Suprapubic skin (tissue), 4 donors: ENCODE results near the gene AGER. TPM values are rescaled to one million over a fixed set of nuclear protein-coding genes. Genes with fewer than 3 reads are reported as not detected.

Source experiments
- DNase-seq, 2 donors: peaks; one replicate each; pipeline ENCODE4 v3.0.0-alpha.2; 2019; ENCODE audit warnings: low spot score in 2 of 2
- H3K27ac ChIP-seq: fragments of 200-600 bp; sonication (generic); one replicate; pipeline ENCODE4 v1.5.1; 2019
- H3K27me3 ChIP-seq: fragments of 200-600 bp; sonication (generic); one replicate; pipeline ENCODE4 v1.5.1; 2019
- H3K36me3 ChIP-seq: fragments of 200-600 bp; sonication (generic); one replicate; pipeline ENCODE4 v1.5.1; 2019
- H3K4me1 ChIP-seq: fragments of 200-600 bp; sonication (generic); one replicate; pipeline ENCODE4 v1.5.1; 2019
- H3K4me3 ChIP-seq: fragments of 200-600 bp; sonication (generic); one replicate; pipeline ENCODE4 v1.5.1; 2019; ENCODE audit warnings: mild to moderate bottlenecking
- H3K9me3 ChIP-seq: fragments of 200-600 bp; sonication (generic); one replicate; pipeline ENCODE4 v1.5.1; 2019
- CTCF ChIP-seq, 2 donors: fragments of 200-600 bp in 1 of 2; fragments of 450-650 bp in 1 of 2; sonication (generic) in 1 of 2; IDR thresholded peaks; one replicate each; pipeline ENCODE4 v1.5.1; 2016 to 2019; ENCODE audit warnings: antibody characterized with exemption in 2 of 2, mild to moderate bottlenecking in 1 of 2, moderate library complexity in 1 of 2
- EP300 ChIP-seq: sonication (generic); formaldehyde crosslinking; IDR thresholded peaks from one replicate; pipeline ENCODE4 v1.6.1; 2017; ENCODE audit warnings: antibody characterized with exemption
- POLR2A ChIP-seq, 2 donors: fragments of 450-650 bp; IDR thresholded peaks; one replicate each; pipeline ENCODE4 v1.6.1; 2017; ENCODE audit warnings: antibody characterized with exemption in 2 of 2, mild to moderate bottlenecking in 2 of 2, moderate library complexity in 2 of 2
- POLR2AphosphoS5 ChIP-seq, 3 donors: sonication (generic); formaldehyde crosslinking; IDR thresholded peaks; one replicate each; pipeline ENCODE4 v1.6.1; 2017; ENCODE audit warnings: antibody characterized with exemption in 3 of 3
- WGBS: methylation state at CpG from one replicate; pipeline ENCODE4 v1.1.5; 2018; 5-methylcytosine and 5-hydroxymethylcytosine counted together
- total RNA-seq, 4 donors: library from RNA; depleted of rRNA; stranded (reverse); fragments of >200 nt; gene quantifications; one replicate each; pipeline ENCODE4 v1.1.0, GENCODE V29; 2016

AGER gene
- total RNA-seq, 4 donors from 2014 or later: 1.5 to 9.9 (median 4.8) TPM; not detected in 1

- Histone ChIP-seq H3K27ac (peak overlapping the region; percentile 4), H3K27me3 (no peaks in the 10 kb centered on the region), H3K36me3 (no peaks in the 10 kb centered on the region), H3K4me3 (peak overlapping the region; percentile 21), H3K4me1 (peaks cover 22% of the 10 kb centered on the region), H3K9me3 (no peaks in the 10 kb centered on the region)
- TF ChIP-seq EP300 (no peak), CTCF (IDR thresholded peaks at IDR 0.05) (no peak)
- no peak for DNase-seq
- WGBS: 50% methylated on average over 8 of the region's 8 CpGs
These were observed 38.5 kb upstream of the AGER start for GRCh38 chr6:32222333-32223230.

- H3K4me3 ChIP-seq: no peak overlapping the region
- H3K27ac ChIP-seq: no peak overlapping the region
- H3K36me3 ChIP-seq: no peaks in the 10 kb centered on the region
- peaks cover 22% of the 10 kb centered on the region for H3K4me1 ChIP-seq
- no peak for DNase-seq
- H3K27me3 ChIP-seq: no peaks in the 10 kb centered on the region
- no peak for TF ChIP-seq EP300
- TF ChIP-seq POLR2AphosphoS5 (IDR thresholded peaks at IDR 0.05): no peak
- no peak for TF ChIP-seq POLR2A (IDR thresholded peaks at IDR 0.05)
- TF ChIP-seq CTCF (IDR thresholded peaks at IDR 0.05): no peak
- 83% methylated on average over 4 of the region's 4 CpGs for WGBS
- H3K9me3 ChIP-seq: no peaks in the 10 kb centered on the region
These were observed 36.0 kb upstream of the AGER start for GRCh38 chr6:32220021-32220420.

GRCh38 chr6:32218167-32218566 is 34.1 kb upstream of the AGER start:
- Histone ChIP-seq H3K9me3 (no peaks in the 10 kb centered on the region), H3K4me1 (peaks cover 15% of the 10 kb centered on the region), H3K4me3 (no peak overlapping the region), H3K36me3 (no peaks in the 10 kb centered on the region), H3K27ac (no peak overlapping the region), H3K27me3 (no peaks in the 10 kb centered on the region)
- 86% methylated on average over 3 of the region's 7 CpGs for WGBS
- TF ChIP-seq CTCF (IDR thresholded peaks at IDR 0.05) (no peak), POLR2A (IDR thresholded peaks at IDR 0.05) (no peak), EP300 (no peak), POLR2AphosphoS5 (IDR thresholded peaks at IDR 0.05) (no peak)
- DNase-seq: no peak

- H3K36me3 ChIP-seq: no peaks in the 10 kb centered on the region
- peaks cover 7% of the 10 kb centered on the region for H3K4me1 ChIP-seq
- 89% methylated on average over 6 of the region's 11 CpGs for WGBS
- no peaks in the 10 kb centered on the region for H3K27me3 ChIP-seq
- H3K9me3 ChIP-seq: no peaks in the 10 kb centered on the region
- no peak for DNase-seq
- TF ChIP-seq CTCF (IDR thresholded peaks at IDR 0.05): no peak
- TF ChIP-seq POLR2A (IDR thresholded peaks at IDR 0.05): no peak
- TF ChIP-seq POLR2AphosphoS5 (IDR thresholded peaks at IDR 0.05): no peak
- no peak for TF ChIP-seq EP300
- H3K27ac ChIP-seq: no peak overlapping the region
- H3K4me3 ChIP-seq: no peak overlapping the region
These were observed 32.9 kb upstream of the AGER start for GRCh38 chr6:32216998-32217397.

GRCh38 chr6:32216285-32216684 is 32.2 kb upstream of the AGER start:
- TF ChIP-seq POLR2A (IDR thresholded peaks at IDR 0.05) (no peak), EP300 (no peak), CTCF (IDR thresholded peaks at IDR 0.05) (no peak), POLR2AphosphoS5 (IDR thresholded peaks at IDR 0.05) (no peak)
- WGBS: 91% methylated on average over 10 of the region's 10 CpGs
- no peak overlapping the region for H3K4me3 ChIP-seq
- H3K9me3 ChIP-seq: no peaks in the 10 kb centered on the region
- DNase-seq: no peak
- no peaks in the 10 kb centered on the region for H3K36me3 ChIP-seq
- no peak overlapping the region for H3K27ac ChIP-seq
- peaks cover 3% of the 10 kb centered on the region for H3K4me1 ChIP-seq
- no peaks in the 10 kb centered on the region for H3K27me3 ChIP-seq
